PC-9 (cell line): ENCODE results near the gene MFAP1. TPM values are rescaled to one million over a fixed set of nuclear protein-coding genes. Genes with fewer than 3 reads are reported as not detected.
"Not testable (repeated sequence)": the region's sequence is repeated elsewhere in the genome, so short reads cannot be mapped to it uniquely, and the experiment has no call there.

ENCODE experiments used
- BruUV-seq: library from RNA; stranded (reverse); fragments of 400-500 nt; replicated peaks from 2 replicates; lab custom pipeline; 2021; lab: Mats Ljungman, UMichigan
- CTCF ChIA-PET: fragments of 300-600 bp; sonication (Branson Sonifier 250); formaldehyde crosslinking; loops from one replicate; lab custom pipeline; 2022; ENCODE audit warnings: antibody characterized with exemption; lab: Charles Lee
- POLR2A ChIA-PET: fragments of 300-600 bp; sonication (Branson Sonifier 250); formaldehyde crosslinking; loops from one replicate; lab custom pipeline; 2022; ENCODE audit warnings: antibody characterized with exemption; ENCODE audit not compliant: unreplicated experiment; lab: Charles Lee
- DNase-seq, 2 experiments: peaks; one replicate each; pipeline versions ENCODE4 v3.0.0 to v3.0.0-alpha.2; 2015 to 2022; ENCODE audit warnings: mixed read lengths in 1 of 2
- H2AFZ ChIP-seq: fragments of 200-600 bp; sonication (generic); 2 replicates; pipeline ENCODE4 v1.8.1; 2017; ENCODE audit warnings: antibody characterized with exemption
- H3F3A ChIP-seq: fragments of 200-600 bp; sonication (generic); 2 replicates; pipeline ENCODE4 v1.8.1; 2017; ENCODE audit warnings: antibody characterized with exemption, mild to moderate bottlenecking, low read depth; ENCODE audit not compliant: insufficient read depth
- H3K27ac ChIP-seq: fragments of 200-600 bp; sonication (generic); 2 replicates; pipeline ENCODE4 v1.6.1; 2016; ENCODE audit warnings: mixed run types
- H3K27me3 ChIP-seq: fragments of 200-600 bp; sonication (generic); 2 replicates; pipeline ENCODE4 v1.6.1; 2016; ENCODE audit warnings: low read depth, mixed run types; ENCODE audit not compliant: insufficient read depth
- H3K36me3 ChIP-seq: fragments of 200-600 bp; sonication (generic); 2 replicates; pipeline ENCODE4 v1.6.1; 2016; ENCODE audit warnings: low read depth, mixed run types
- H3K4me1 ChIP-seq: fragments of 200-600 bp; sonication (generic); replicated peaks from 2 replicates; pipeline ENCODE4 v1.6.1; 2016; ENCODE audit warnings: mixed run types; ENCODE audit not compliant: insufficient read depth
- H3K4me2 ChIP-seq: fragments of 200-600 bp; sonication (generic); 2 replicates; pipeline ENCODE4 v1.6.1; 2017; ENCODE audit warnings: mixed run types
- H3K4me3 ChIP-seq: fragments of 200-600 bp; sonication (generic); 2 replicates; pipeline ENCODE4 v1.6.1; 2016; ENCODE audit warnings: mixed run types
- H3K79me2 ChIP-seq: fragments of 200-600 bp; sonication (generic); 2 replicates; pipeline ENCODE4 v1.6.1; 2017; ENCODE audit warnings: low read depth, mixed run types
- H3K9me2 ChIP-seq: fragments of 200-600 bp; sonication (generic); 2 replicates; pipeline ENCODE4 v1.8.1; 2017; ENCODE audit warnings: mild to moderate bottlenecking; ENCODE audit not compliant: insufficient read depth
- H3K9me3 ChIP-seq: fragments of 200-600 bp; sonication (generic); 2 replicates; pipeline ENCODE4 v1.8.1; 2016; ENCODE audit warnings: low read depth; ENCODE audit not compliant: insufficient read depth
- H4K20me1 ChIP-seq: fragments of 200-600 bp; sonication (generic); 2 replicates; pipeline ENCODE4 v1.8.1; 2017; ENCODE audit not compliant: insufficient read depth
- EZH2 ChIP-seq: fragments of 200-600 bp; sonication (generic); IDR thresholded peaks from 2 replicates; pipeline ENCODE4 v1.8.0; 2017; ENCODE audit warnings: antibody characterized with exemption, low read depth
- intact Hi-C: fragments of 100-400 bp; cut with micrococcal nuclease; formaldehyde crosslinking; loops from one replicate; pipeline ENCODE4 v1.10.0; 2022; ENCODE audit not compliant: unreplicated experiment
- total RNA-seq: library from RNA; stranded (reverse); gene quantifications from 2 replicates; pipeline ENCODE4 v1.2.3, GENCODE V29; 2021
- TF ChIP-seq, protein P1 (sequence below): fragments of 200-600 bp; sonication (generic); conservative IDR thresholded peaks from 2 replicates; pipeline ENCODE4 v1.6.1; 2017; ENCODE audit warnings: mixed run types, antibody characterized with exemption, mild to moderate bottlenecking, moderate library complexity

Gene MFAP1
- total RNA-seq, 1 experiment from 2014 or later, result 26.3 TPM

DNA sequence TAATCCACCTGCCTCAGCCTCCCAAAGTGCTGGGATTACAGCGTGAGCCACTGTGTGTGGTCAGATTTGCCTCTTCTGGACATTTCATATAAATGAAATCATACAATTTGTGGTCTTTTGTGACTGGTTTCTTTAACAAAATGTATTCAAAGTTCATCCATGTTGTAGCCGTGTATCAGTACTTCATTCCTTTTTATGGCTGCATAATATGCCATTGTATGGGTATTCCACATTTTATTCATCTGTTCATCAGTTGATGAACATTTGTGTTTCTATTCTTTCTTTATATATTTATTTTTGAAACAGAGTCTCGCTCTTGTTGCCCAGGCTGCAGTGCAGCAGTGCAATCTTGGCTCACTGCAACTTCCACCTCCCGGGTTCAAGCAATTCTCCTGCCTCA is 28.1 kb upstream of the MFAP1 start:
- POLR2A ChIA-PET, result no interaction called here
- H3K36me3 ChIP-seq, result no peaks in the 10 kb centered on the region
- no TSS peak for BruUV-seq

DNA sequence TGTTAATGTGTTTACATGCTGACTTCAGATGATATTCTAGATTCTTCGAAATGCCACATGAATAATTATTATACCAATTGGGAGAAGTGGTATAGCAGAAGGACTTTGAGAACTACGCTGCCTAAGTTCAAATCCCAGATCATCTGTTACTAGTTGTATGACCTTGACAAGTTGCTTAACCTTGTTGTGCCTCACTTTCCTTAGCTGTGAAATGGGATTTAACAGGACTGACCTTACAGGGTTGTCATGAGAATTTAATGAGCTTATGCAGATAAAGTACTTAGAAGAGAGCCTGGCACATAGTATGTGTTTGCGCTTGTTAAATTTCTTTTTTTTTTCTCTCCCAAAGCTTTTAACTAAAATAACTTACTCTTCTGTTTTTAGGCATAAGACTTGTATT is 26.8 kb upstream of the MFAP1 start:
- BruUV-seq, result no TSS peak
- no peak for DNase-seq
- H3K9me2 ChIP-seq, result no peaks in the 10 kb centered on the region
- no peaks in the 10 kb centered on the region for H3K36me3 ChIP-seq
- no peak overlapping the region for H3K4me2 ChIP-seq
- TF ChIP-seq, protein P1, sequence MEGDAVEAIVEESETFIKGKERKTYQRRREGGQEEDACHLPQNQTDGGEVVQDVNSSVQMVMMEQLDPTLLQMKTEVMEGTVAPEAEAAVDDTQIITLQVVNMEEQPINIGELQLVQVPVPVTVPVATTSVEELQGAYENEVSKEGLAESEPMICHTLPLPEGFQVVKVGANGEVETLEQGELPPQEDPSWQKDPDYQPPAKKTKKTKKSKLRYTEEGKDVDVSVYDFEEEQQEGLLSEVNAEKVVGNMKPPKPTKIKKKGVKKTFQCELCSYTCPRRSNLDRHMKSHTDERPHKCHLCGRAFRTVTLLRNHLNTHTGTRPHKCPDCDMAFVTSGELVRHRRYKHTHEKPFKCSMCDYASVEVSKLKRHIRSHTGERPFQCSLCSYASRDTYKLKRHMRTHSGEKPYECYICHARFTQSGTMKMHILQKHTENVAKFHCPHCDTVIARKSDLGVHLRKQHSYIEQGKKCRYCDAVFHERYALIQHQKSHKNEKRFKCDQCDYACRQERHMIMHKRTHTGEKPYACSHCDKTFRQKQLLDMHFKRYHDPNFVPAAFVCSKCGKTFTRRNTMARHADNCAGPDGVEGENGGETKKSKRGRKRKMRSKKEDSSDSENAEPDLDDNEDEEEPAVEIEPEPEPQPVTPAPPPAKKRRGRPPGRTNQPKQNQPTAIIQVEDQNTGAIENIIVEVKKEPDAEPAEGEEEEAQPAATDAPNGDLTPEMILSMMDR, result no peak
- TF ChIP-seq EZH2, result no peak
- ChIA-PET POLR2A (no interaction called here), CTCF (no interaction called here)
- H4K20me1 ChIP-seq, result no peaks in the 10 kb centered on the region
- no peaks in the 10 kb centered on the region for H3K79me2 ChIP-seq
- intact Hi-C loops, result no loop called here
- H3K4me3 ChIP-seq, result no peak overlapping the region
- H3F3A ChIP-seq, result no peaks in the 10 kb centered on the region
- H2AFZ ChIP-seq, result no peak overlapping the region
- no peaks in the 10 kb centered on the region for H3K9me3 ChIP-seq
- H3K4me1 ChIP-seq, result no peaks in the 10 kb centered on the region
- no peaks in the 10 kb centered on the region for H3K27me3 ChIP-seq
- no peak overlapping the region for H3K27ac ChIP-seq

More for the DNA sequence above, 28.1 kb upstream of the MFAP1 start:
- no peak for DNase-seq
- Histone ChIP-seq H3K27me3 (no peaks in the 10 kb centered on the region), H3K4me1 (no peaks in the 10 kb centered on the region), H3K27ac (no peak overlapping the region), H2AFZ (no peak overlapping the region), H3K4me2 (no peak overlapping the region), H4K20me1 (no peaks in the 10 kb centered on the region), H3K4me3 (no peak overlapping the region), H3K79me2 (no peaks in the 10 kb centered on the region), H3K9me2 (no peaks in the 10 kb centered on the region), H3F3A (no peaks in the 10 kb centered on the region), H3K9me3 (no peaks in the 10 kb centered on the region)
- CTCF ChIA-PET, result no interaction called here
- intact Hi-C loops, result no loop called here
- TF ChIP-seq EZH2, result no peak
- TF ChIP-seq, protein P1, result no peak

DNA sequence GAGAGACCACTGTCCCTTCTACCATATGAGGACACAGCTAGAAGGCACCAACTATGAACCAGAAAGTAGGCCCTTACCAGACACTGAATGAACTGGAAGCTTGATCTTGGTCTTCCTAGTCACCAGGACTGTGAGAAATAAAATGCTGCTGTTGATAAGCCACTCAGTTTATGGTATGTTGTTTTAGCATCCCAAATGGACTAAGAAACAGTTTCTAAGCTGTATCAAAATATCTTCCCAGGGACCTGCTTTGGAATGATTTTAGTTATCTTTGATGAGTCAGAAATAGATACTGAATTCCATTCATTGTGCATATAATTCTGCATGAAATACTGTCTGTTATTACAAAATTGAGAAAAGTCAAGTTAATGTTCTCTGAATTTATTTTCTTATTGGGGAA is 20.9 kb upstream of the MFAP1 start:
- Histone ChIP-seq H4K20me1 (no peaks in the 10 kb centered on the region), H3K36me3 (no peaks in the 10 kb centered on the region), H3K4me2 (no peak overlapping the region), H3K27ac (no peak overlapping the region), H3K9me3 (no peaks in the 10 kb centered on the region), H3K9me2 (no peaks in the 10 kb centered on the region), H3K4me1 (no peaks in the 10 kb centered on the region), H2AFZ (no peak overlapping the region), H3K27me3 (no peaks in the 10 kb centered on the region), H3F3A (no peaks in the 10 kb centered on the region), H3K4me3 (no peak overlapping the region), H3K79me2 (no peaks in the 10 kb centered on the region)
- intact Hi-C loops, result no loop called here
- ChIA-PET POLR2A (no interaction called here), CTCF (no interaction called here)
- BruUV-seq, result no TSS peak
- no peak for DNase-seq
- TF ChIP-seq, protein P1, result no peak
- no peak for TF ChIP-seq EZH2

DNA sequence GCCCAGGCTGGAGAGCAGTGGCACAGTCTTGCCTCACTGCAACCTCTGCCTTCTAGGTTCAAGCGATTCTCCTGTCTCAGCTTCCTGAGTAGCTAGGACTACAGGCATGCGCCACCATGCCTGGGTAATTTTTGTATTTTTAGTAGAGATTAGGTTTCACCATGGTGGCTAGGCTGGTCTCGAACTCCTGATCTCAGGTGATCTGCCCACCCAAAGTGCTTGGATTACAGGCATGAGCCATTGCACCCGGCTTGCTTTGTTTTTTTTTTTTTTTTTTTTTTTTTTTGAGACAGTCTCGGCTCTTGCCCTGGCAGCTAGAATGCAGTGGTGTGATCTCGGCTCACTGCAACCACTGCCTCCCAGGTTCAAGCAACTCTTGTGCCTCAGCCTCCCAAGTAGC is 8.0 kb upstream of the MFAP1 start:
- POLR2A ChIA-PET, result not testable (repeated sequence)

DNA sequence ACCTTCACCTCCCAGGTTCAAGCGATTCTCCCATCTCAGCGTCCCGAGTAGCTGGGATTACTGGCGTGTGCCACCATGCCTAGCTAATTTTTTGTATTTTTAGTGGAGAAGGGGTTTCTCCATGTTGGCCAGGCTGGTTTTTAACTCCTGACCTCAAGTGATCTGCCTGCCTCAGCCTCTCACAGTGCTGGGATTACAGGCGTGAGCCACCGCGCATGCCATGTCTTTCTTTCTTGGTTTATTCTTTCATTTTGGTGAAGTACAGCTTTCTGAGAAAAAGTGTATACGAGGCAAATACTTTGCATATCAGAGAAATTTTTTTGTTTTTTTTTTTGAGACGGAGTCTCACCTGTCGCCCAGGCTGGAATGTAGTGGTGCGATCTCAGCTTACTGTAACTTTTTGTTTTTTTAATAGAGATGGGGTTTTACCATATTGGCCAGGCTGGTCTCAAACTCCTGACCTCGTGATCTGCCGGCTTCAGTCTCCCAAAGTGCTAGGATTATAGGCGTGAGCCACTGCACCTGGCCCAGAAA is 7.1 kb upstream of the MFAP1 start:
- ChIA-PET CTCF (interaction anchor here (0.6 to 0.7 kb wide), 2 partner anchors 22 to 678 kb away, joined by 3 to 7 read pairs; no protein-coding TSS in a partner anchor), POLR2A (interaction anchor here (0.6 kb wide), 1 partner anchor 82 kb away, joined by 3 read pairs; no protein-coding TSS in a partner anchor)
- Histone ChIP-seq H3K4me1 (peaks cover 11% of the 10 kb centered on the region), H3F3A (peaks cover 13% of the 10 kb centered on the region; the same call in 1 of the 2 replicates)
- intact Hi-C loops, DNase-seq, H3K4me3 ChIP-seq, H3K36me3 ChIP-seq, H3K79me2 ChIP-seq, BruUV-seq, H4K20me1 ChIP-seq, H3K4me2 ChIP-seq, H3K27ac ChIP-seq, H3K9me3 ChIP-seq, H3K27me3 ChIP-seq, H2AFZ ChIP-seq, H3K9me2 ChIP-seq: not testable (repeated sequence)

More for the DNA sequence above, 8.0 kb upstream of the MFAP1 start:
- H3K4me1 ChIP-seq, H3K79me2 ChIP-seq, H3K4me3 ChIP-seq, BruUV-seq, H3K36me3 ChIP-seq, H3K4me2 ChIP-seq, H3F3A ChIP-seq, H3K27ac ChIP-seq, H3K9me2 ChIP-seq, H4K20me1 ChIP-seq, DNase-seq, H2AFZ ChIP-seq, H3K27me3 ChIP-seq, intact Hi-C loops, H3K9me3 ChIP-seq: not testable (repeated sequence)
- CTCF ChIA-PET, result interaction anchor here (0.7 kb wide), 1 partner anchor 677 kb away, joined by 7 read pairs; no protein-coding TSS in a partner anchor
